ENCODE measurements around the gene RASL11B.
"Not testable (repeated sequence)": the region's sequence is repeated elsewhere in the genome, so short reads cannot be mapped to it uniquely, and the experiment has no call there.

Gene RASL11B, protein sequence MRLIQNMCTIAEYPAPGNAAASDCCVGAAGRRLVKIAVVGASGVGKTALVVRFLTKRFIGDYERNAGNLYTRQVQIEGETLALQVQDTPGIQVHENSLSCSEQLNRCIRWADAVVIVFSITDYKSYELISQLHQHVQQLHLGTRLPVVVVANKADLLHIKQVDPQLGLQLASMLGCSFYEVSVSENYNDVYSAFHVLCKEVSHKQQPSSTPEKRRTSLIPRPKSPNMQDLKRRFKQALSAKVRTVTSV

GRCh38 chr4:52861879-52862616 is at the start of gene RASL11B:
TSS of gene RASL11B (plus strand) at chr4:52862317. CDS start at chr4:52862508, 191 bp downstream.
- peak; percentile 73 to 78 for DNase-seq (ENCODE audit: low read depth in 1 of 2, low spot score in 1 of 2)

- DNase-seq (ENCODE audit: low read depth in 1 of 2, low spot score in 1 of 2): no peak
These were observed 48.6 kb upstream of the RASL11B start for GRCh38 chr4:52813546-52813945.

DNA sequence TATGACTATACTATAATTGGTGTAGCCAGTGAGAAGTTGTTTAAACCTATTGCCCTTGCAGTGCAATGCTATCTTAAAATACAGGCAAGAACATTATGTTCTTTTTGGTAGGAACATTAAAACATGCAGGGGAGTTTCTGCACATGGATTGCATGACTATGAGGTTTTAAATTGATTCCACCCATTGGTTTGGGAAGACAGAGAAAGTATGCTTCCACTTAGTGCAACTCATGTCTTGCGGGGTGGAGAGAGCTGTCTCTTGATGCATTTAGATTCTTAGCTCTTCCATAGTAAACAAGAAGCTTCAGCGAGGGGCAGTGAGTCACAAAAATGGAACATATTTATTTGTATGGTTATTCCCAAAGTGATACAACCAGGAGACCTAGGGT is 39.5 kb upstream of the RASL11B start:
- no peak for DNase-seq (ENCODE audit: low read depth in 1 of 2, low spot score in 1 of 2)

GRCh38 chr4:52822972-52823701 is 39.0 kb upstream of the RASL11B start:
- DNase-seq (ENCODE audit: low read depth in 1 of 2, low spot score in 1 of 2): no peak

GRCh38 chr4:52823702-52824092 is 38.4 kb upstream of the RASL11B start:
- no peak for DNase-seq (ENCODE audit: low read depth in 1 of 2, low spot score in 1 of 2)

DNA sequence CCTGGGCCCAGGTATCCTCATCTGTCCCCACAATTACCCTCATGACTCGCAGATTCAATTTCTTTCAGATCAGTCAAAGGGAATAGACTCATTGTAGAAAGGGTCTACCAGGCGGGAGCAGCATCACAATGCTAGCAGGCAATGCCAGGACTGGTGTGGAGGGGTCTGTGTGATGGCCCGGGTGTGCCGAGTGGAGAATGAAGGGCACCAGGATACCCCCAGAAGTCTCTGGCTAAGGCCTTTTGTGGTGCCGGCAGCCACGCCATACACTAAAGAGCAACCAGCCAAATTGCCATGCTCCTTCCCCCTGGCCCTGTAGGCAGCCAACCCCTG is 37.9 kb upstream of the RASL11B start:
- no peak for DNase-seq (ENCODE audit: low read depth in 1 of 2, low spot score in 1 of 2)

DNA sequence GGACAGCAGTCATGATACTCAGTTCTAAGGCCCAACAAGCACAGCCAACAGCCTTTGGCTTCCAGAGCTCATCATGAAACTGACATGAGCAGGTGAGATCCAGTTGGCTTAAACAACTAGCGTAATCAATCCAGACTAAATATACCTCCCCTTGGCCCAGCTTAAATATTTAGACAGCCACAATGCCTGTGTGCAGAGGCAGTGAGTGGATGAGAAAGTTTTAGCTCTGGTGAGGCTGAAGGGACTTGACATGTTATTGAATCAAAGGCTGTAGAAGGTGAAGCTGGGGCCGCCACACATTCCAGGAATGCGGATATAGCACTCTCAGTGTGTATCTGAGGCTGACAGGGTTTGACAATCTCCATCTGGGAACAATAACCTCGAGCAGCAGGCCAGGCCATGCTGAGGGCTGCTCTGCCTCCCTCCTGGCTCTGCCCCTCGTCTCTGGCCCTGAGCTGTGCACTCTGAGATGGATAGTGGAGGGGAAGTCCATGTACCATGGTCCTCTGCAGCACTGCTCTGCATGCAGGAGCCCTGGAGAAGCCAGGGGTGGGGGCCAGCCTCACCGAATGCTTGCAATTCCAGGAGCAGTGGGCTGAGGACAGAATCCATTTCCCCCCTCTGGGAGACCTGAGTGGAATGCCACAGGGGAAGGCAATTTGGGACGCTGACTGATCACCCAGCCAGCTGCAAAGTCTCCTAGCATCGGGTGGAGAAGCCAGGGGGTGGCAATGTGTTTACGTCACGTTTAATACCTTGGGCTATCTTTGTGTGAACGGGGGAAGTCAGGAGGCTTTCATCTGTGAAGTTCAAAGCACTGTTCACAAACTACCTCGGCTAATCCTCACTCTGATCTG is 37.3 kb upstream of the RASL11B start:
- DNase-seq (ENCODE audit: low read depth in 1 of 2, low spot score in 1 of 2): no peak

DNA sequence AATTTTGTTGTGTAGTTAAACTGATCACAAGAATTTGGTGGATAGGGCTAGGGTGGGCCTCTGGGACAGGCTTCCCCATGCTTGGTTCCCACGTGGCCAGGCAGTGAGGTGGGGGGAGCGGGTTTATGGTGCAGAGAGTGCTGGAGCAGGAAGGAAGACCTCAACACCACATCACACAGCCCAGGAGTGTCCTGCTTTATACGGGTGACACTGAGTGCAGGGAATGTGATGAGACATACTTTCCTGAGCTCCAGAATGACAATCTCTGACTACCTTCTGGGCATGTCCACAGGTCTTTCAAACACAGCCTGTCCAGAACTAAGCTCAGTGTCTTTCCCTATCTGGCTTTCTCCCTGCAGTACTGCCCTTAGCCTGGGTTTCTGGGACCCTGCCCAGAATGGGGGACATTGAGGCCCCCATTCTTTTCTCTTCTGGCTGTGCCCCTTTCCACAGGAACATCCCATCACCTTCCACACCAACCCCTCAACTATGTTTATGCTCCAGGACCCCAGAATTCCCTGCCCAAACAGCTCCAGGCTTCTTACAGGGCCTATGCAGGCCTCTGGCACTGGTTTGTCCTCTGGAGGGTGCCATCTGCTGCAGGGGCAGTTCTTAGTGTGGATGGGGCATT is 36.5 kb upstream of the RASL11B start:
- no peak for DNase-seq (ENCODE audit: low read depth in 1 of 2, low spot score in 1 of 2)

DNA sequence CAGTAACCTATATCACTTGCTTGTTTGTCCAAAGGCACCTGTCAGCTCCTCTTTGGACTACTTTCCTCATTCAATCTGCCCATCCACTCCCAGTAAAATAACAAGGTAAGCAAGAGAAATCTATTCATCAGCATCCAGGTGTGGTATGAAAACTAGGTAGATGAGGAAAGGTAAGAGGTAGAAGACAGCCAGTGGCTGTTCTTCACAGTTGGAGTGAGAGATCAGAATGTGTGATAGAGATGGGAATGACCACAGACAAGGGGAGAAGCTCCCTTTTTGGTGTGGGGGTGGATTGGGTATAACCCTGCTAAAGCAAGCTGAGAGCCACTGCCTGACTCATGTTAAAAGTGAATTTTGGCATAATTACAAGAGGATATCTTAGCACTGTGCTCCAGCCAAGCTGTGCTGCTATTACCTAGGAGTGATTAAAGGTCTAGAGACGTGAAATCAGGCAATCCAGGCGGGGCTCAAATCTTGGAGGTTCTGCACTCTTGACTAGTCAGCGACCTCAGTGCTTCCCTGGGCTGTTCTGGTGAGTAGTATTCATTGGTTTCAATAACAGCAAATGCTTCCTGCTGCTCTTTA is 28.1 kb upstream of the RASL11B start:
- DNase-seq (ENCODE audit: low read depth in 1 of 2, low spot score in 1 of 2): no peak

- not testable (repeated sequence) for DNase-seq (ENCODE audit: low read depth in 1 of 2, low spot score in 1 of 2)
These were observed 27.3 kb upstream of the RASL11B start for GRCh38 chr4:52834641-52835456.

DNA sequence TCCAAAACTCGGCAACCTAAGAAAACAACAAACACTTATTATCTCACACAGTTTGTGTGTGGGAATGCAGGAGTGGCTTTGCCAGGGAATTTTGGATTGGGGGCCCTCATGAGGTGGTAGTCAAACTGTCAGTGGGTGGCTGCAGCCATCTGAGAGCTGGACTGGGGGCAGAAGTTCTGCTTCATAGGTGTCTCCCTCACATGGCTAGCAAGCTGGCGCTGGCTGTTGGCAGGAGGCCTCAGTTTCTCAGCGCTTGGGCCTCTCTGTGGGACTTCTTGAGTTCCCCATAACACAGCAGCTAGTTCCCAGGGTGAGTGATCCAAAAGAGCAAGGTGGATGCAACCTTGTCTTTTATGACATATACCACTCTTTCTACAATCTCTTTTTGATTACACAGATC is 26.0 kb upstream of the RASL11B start:
- DNase-seq (ENCODE audit: low read depth in 1 of 2, low spot score in 1 of 2): no peak

DNA sequence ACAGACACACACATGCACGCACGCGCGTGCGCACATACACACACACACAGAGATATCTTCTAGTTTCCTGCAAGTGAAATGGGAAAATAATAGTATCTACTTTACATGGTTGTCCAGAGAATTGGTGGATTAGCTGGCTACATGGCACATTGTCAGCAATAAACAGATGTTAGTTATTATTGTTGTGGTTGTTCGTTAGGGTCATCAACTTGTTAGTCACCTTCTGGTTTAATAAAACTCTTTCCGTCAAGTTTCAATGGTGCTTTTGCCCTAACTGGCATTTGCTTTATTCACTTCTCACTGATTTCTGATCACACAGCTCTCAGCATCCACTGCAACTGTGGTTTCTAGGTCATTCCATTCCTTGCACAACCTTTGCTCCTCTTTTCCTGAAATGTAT is 25.4 kb upstream of the RASL11B start:
- DNase-seq (ENCODE audit: low read depth in 1 of 2, low spot score in 1 of 2): no peak

DNA sequence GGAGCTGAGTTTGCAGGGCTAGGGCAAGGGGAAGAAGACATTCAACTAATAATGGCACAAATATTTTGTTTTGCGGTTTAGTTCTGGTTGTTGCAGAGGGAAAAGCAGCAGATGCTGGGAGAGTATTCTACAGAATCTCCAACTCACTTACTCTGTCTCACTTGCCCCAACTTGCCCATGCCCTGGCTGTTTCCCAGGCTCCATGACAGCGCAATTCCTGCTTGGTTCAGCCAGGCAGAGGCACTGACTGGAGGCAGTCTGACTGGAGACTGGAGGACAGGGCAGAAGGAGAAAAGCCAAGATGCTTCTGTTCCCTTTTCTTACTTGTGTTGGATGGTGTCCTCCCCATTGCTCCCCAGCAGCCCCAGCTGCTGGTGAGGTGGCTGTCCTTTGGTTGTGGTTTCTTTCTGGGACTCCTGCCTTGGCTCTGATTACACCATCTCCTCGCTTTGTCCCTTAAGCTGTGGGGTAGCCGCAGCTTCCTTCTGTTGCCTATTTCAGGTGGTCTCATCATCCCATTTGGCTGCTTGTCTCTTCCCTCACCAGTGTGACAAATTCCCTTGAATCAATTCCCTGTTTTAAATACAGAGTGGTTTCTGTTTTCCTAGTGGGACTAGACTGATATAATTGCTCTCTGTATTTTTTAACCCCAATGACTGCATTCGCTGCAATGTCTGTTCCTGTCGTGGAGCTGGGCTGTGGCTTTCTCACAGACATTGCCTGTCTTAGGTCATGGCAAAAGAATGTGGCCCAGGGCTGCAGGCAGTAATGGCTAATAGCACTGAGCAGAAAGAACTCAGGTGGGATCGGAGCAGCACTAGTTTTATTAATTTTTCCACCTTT is 24.2 kb upstream of the RASL11B start:
- no peak for DNase-seq (ENCODE audit: low read depth in 1 of 2, low spot score in 1 of 2)

GRCh38 chr4:52838729-52839586 is 23.2 kb upstream of the RASL11B start:
- DNase-seq (ENCODE audit: low read depth in 1 of 2, low spot score in 1 of 2): no peak

GRCh38 chr4:52840531-52841370 is 21.4 kb upstream of the RASL11B start:
- DNase-seq (ENCODE audit: low read depth in 1 of 2, low spot score in 1 of 2): no peak

DNA sequence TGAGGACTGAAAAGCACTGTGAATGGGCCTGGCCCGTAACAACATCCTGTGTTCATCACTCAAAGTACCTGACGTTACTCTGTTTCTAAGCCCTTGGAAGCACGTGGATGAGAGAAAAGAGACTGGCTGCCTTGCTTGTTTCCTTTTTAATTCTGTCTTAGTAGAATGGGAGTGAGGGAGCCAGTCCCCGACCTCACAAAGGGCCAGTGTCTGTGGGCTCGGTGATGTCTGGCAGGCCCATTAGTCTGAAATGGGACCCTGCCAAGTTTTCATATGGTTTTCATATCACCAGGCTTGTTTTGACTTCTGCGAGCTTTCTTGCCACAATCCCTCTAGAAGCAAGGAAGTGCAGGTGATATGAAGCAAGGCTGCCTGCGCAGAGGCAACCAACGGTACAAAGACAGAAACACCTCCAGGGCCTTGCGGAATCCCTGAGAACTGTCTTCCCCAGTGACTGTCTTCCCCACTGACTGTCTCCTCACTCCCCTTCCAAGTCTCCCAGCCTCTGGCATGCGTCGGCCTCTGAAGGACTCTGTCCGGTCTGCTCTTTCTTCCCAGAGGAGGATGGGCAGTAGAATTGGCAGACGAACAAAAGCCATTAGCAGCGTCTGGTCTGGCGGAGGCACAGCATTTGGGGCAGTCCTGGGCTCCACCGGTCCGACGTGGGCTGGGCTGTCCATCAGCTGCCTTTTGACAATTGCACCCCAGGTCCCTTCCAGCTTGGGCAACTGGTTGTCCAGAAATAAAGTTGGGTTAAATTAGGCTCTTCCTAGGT is 20.2 kb upstream of the RASL11B start:
- no peak for DNase-seq (ENCODE audit: low read depth in 1 of 2, low spot score in 1 of 2)
